A673 (cell line): ENCODE results near the gene SMU1.

Source experiments
- EZH2 ChIP-seq: fragments of 200-600 bp; sonication (generic); IDR thresholded peaks from 2 replicates; pipeline ENCODE4 v1.6.1; 2017; ENCODE audit warnings: borderline replicate concordance, low read depth, mild to moderate bottlenecking, mixed read lengths, antibody characterized with exemption, low read length; ENCODE audit not compliant: poor library complexity, severe bottlenecking
- TF ChIP-seq, protein P1 (sequence below): fragments of 300-800, 200-600 bp; sonication (generic); conservative IDR thresholded peaks from 2 replicates; pipeline ENCODE4 v1.5.1; 2017; ENCODE audit warnings: low read depth, mild to moderate bottlenecking, antibody characterized with exemption, low read length, moderate library complexity, mixed read lengths

DNA sequence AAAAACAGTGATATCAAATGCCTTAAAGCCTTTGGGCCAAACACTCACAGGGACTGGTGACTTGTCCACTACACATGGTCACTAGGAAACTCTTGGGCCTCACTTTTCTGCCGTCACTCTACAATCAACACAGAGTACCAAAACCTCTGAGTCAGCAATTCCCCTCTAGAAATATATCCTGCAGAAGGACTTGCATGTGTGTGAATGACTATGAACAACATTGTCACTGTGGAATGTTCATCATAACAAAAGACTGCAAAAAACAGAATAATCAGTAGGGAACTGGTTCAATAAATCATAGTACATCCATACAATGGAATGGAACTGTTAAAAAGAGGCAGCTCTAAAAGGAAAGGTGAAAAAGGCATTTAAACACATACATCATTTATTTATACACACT, 44.1 kb upstream of the SMU1 start:
- TF ChIP-seq, protein P1, sequence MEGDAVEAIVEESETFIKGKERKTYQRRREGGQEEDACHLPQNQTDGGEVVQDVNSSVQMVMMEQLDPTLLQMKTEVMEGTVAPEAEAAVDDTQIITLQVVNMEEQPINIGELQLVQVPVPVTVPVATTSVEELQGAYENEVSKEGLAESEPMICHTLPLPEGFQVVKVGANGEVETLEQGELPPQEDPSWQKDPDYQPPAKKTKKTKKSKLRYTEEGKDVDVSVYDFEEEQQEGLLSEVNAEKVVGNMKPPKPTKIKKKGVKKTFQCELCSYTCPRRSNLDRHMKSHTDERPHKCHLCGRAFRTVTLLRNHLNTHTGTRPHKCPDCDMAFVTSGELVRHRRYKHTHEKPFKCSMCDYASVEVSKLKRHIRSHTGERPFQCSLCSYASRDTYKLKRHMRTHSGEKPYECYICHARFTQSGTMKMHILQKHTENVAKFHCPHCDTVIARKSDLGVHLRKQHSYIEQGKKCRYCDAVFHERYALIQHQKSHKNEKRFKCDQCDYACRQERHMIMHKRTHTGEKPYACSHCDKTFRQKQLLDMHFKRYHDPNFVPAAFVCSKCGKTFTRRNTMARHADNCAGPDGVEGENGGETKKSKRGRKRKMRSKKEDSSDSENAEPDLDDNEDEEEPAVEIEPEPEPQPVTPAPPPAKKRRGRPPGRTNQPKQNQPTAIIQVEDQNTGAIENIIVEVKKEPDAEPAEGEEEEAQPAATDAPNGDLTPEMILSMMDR: no peak
- TF ChIP-seq EZH2: no peak
